NOMO-1 treated with dmso at 0.1 percent for 144 hours (cell line): ENCODE measurements around the gene CCDC137.
"Not testable (repeated sequence)": the region's sequence is repeated elsewhere in the genome, so short reads cannot be mapped to it uniquely, and the experiment has no call there.

Experiments used
- DNase-seq: peaks from one replicate; lab custom pipeline; 2025; ENCODE audit not compliant: unreplicated experiment; lab: John Stamatoyannopoulos, UW

Gene CCDC137

DNA sequence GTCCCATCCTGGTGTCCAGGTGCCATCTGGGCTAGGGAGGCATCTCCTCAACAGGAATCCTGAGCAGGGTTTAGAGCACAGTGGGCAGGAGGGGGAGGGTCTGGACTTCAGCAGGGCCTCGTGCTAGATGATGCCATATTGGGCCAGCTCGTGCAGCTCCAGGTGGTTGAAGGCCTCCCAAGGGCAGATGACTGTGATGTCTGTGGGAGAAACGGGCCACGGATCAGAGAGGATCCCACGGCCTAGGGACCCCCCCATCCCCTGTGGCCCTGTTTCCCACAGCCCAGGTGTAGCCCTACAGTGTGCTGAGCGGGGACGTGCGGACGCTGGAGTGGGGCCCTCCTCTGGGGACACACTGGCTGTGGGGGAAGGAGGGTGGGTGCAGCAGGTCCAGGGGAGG is 15.6 kb upstream of the CCDC137 start:
- no peak for DNase-seq

GRCh38 chr17:81651692-81652091 is 14.8 kb upstream of the CCDC137 start:
- no peak for DNase-seq

GRCh38 chr17:81652906-81653771 is 13.4 kb upstream of the CCDC137 start:
- DNase-seq = no peak

DNA sequence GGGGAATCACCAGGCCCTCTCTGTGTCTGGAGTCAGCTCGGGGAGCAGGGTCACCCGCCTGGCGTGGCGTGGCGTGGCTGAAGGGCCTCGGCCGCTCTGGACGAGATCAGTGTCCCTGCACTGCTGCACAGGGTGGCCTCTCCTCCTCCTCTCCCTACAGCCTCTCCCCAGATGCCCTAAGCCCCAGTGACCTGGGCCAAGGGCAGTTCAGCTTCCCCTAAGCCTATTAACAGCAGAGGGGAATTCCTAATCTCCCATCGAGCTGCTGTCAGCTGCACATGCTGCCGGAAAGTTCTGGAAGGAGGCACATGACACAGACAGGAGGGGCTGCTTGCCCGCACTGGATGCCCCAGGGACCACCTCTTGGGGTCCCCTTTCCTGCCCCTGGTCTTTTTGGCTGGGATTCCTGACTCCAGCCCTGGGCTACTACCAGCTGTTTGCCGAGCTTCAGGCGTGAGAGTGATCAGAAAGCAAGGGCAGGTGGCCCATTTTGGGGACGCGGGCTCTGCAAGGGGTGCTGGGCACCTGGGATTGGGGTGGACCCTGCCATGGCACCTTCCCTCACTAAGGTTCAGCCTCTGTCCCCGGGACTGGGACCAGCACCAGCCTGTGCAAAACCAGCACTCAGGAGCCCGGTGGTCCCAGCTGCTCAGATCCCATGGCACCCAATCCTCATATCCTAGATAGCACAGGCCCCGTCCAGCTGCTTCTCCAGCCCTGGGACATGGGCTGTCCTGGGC is 11.0 kb upstream of the CCDC137 start:
- no peak for DNase-seq

DNA sequence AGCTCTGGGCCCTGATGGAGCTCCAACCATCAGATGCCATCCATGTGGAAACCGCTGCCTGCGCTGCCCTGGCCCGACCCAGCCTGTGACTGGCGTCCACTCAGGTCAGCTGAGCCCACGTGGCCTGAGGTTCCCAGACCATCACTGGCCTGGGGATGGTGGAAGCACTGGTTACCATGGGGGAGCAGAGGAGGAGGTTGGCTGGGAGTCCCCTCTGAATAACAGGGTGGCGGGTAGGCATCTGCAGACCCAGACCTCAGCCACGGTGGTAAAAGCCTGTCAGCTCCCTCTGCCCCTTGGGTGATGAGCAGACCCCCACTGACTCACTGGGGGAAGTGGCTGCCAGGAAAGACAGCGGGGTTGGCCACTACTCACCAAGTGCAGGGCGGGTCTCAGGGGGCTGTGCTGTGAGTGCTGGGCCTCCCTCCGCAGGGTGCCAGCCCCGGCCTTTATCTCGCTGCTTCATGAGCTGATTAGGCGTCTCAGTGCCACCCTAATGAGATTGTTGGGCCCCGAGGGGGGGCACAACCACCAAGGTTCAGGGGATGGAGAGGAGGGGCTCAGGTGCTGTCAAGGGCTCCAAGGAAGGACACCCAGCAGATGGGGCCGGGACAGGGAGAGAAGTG is 10.3 kb upstream of the CCDC137 start, which contains the start of gene PDE6G:
Gene PDE6G, minus strand, starts transcription at position 425 of the 626 bp plus-strand sequence. CDS start 3,237 bp downstream, outside the sequence.
- no peak for DNase-seq

GRCh38 chr17:81656835-81657234 is 9.7 kb upstream of the CCDC137 start:
- no peak for DNase-seq

GRCh38 chr17:81659038-81659437 is 7.5 kb upstream of the CCDC137 start:
- no peak for DNase-seq

DNA sequence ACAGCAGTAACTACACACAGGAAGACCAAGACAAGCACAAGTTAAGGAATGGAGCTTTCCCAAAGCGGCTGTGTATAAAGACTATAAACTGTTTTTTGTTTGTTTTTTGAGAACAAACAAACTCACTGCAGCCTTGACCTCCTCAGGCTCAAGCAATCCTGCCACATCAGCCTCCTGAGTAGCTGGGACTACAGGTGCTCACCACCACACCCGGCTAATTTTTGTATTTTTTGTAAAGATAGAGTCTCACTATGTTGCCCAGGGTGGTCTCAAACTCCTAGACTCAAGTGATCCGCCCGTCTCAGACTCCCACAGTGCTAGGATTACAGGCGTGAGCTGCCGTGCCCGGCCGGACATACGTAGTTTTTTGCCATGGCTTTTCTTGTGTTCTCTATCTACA is 6.1 kb upstream of the CCDC137 start:
- no peak for DNase-seq

GRCh38 chr17:81662002-81662401 is 4.5 kb upstream of the CCDC137 start:
- no peak for DNase-seq

GRCh38 chr17:81664051-81664470 is 2.5 kb upstream of the CCDC137 start:
- no peak for DNase-seq

GRCh38 chr17:81665205-81666091 is 1.1 kb upstream of the CCDC137 start:
- no peak for DNase-seq

GRCh38 chr17:81666092-81666341 is 520 bp upstream of the CCDC137 start:
- no peak for DNase-seq

DNA sequence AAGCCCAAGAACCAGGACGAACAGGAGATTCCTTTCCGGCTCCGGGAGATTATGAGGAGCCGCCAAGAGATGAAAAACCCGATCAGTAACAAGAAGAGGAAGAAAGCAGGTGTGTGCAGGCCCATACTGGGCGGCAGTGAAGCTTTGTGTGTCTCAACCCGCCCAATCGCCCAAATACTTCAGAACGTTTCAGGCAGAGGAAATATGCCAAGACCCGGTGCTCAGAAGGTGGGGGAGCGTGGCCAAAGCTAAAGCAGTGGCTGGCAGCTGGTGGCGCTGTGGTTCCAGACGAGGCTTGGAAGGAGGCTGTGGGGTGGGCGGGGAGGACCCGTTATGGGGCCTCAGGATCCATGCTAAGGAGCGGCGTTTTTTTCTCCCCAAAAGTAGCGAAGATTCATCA is 1.2 kb downstream of the CCDC137 start:
- peak; percentile 26 for DNase-seq

DNA sequence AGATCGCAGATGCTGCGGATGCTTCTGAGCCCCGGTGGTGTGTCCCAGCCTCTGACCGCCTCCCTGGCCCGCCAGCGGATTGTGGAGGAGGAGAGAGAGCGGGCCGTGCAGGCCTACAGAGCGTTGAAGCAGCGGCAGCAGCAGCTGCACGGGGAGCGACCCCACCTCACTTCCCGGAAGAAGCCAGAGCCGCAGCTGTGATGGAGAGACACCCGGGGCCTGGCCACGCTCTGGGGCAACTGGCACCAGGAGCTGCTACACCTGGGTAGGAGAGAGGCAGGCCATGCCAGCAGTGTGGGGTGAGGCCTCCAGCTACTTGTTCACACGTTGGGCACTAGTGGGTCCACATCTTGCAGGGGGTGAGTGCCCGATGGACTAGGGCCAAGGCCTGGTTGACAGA is 6.0 kb downstream of the CCDC137 start:
- no peak for DNase-seq

- DNase-seq = no peak
These were observed 6.4 kb downstream of the CCDC137 start for GRCh38 chr17:81672954-81673353.

DNA sequence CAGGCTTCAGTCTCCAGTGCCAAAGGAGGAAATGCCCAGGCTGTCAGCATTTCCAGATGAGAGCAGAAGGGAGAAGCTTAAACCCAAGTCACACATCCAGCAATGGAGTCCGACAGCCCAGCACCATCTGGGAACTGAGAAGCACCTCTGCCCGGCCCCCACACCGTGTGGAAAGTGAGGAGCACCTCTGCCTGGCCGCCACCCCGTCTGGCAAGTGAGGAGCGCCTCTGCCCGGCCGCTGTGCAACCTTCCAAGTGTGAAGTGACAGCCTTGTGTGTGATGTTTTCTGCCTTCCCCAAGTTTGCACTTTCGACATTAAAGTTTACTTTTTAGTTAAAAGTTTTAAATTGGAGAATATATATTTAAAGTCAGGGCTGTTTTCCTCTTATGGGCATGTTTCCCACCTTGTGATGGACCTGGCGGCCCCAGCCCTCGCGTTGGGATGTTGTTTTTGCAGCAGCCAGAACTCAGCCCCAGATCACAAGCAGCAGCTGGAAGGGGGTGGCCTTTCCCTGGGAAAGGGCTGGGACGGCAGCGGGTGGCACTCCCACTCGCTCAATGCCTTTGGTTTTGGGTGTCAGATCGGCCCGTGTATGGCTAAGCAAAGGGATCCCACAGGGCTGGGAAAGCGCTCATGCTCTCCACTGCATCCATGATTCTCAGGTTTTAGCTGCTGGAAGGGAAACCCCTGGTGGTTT is 7.2 kb downstream of the CCDC137 start:
- DNase-seq = no peak

GRCh38 chr17:81675515-81676221 is 9.1 kb downstream of the CCDC137 start:
- not testable (repeated sequence) for DNase-seq

GRCh38 chr17:81676906-81677305 is 10.4 kb downstream of the CCDC137 start:
- DNase-seq = no peak

- no peak for DNase-seq
These were observed 13.6 kb downstream of the CCDC137 start for GRCh38 chr17:81680150-81680549.

DNA sequence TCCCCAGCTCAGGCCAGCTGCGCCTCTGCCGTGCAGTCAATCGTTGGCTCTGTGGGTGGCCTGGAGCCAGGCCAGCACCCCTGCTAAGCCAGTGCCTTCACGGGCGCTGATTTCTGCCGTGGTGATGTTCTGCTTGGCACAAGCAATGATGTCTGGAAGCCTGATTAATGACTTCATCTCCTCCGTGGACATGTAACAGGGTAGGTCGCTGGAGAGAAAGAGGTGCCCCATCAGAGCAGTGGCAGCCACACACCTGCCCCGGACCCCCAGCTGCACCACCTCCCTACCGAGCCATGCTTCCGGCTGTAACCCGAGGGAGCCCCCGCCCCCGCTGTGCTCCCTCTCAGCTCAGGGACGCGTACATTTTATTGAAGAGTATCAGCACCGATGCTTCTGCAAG is 15.1 kb downstream of the CCDC137 start:
- DNase-seq = no peak
